ENCODE measurements around the gene AFDN.

AFDN gene

GRCh38 chr6:167879612-167880011 is 52.9 kb downstream of the AFDN start:
- DNase-seq (ENCODE audit: low read depth): no peak

GRCh38 chr6:167881327-167881726 is 54.6 kb downstream of the AFDN start:
- no peak for DNase-seq (ENCODE audit: low read depth)

GRCh38 chr6:167882244-167882643 is 55.5 kb downstream of the AFDN start:
- no peak for DNase-seq (ENCODE audit: low read depth)

GRCh38 chr6:167888098-167888497 is 61.4 kb downstream of the AFDN start:
- no peak for DNase-seq (ENCODE audit: low read depth)

- peak; percentile 69 for DNase-seq (ENCODE audit: low read depth)
Measured at GRCh38 chr6:167892835-167893815, 66.4 kb downstream of the AFDN start.

GRCh38 chr6:167894965-167895364 is 68.3 kb downstream of the AFDN start:
- no peak for DNase-seq (ENCODE audit: low read depth)

GRCh38 chr6:167896648-167897047 is 69.9 kb downstream of the AFDN start:
- DNase-seq (ENCODE audit: low read depth): no peak

GRCh38 chr6:167898673-167899311 is 72.1 kb downstream of the AFDN start:
- peak; percentile 56 for DNase-seq (ENCODE audit: low read depth)

- no peak for DNase-seq (ENCODE audit: low read depth)
Measured at GRCh38 chr6:167904791-167905190, 78.1 kb downstream of the AFDN start.

GRCh38 chr6:167906899-167907298 is 80.2 kb downstream of the AFDN start:
- peak; percentile 27 for DNase-seq (ENCODE audit: low read depth)

- peak; percentile 29 for DNase-seq (ENCODE audit: low read depth)
Measured at GRCh38 chr6:167907837-167908681, 81.3 kb downstream of the AFDN start.

- DNase-seq (ENCODE audit: low read depth): no peak
Measured at GRCh38 chr6:167910007-167910406, 83.3 kb downstream of the AFDN start.

GRCh38 chr6:167910652-167911051 is 83.9 kb downstream of the AFDN start:
- no peak for DNase-seq (ENCODE audit: low read depth)

- DNase-seq (ENCODE audit: low read depth): no peak
Measured at GRCh38 chr6:167912494-167912893, 85.8 kb downstream of the AFDN start.

GRCh38 chr6:167913699-167914098 is 87.0 kb downstream of the AFDN start:
- no peak for DNase-seq (ENCODE audit: low read depth)

- DNase-seq (ENCODE audit: low read depth): no peak
Measured at GRCh38 chr6:167915139-167915538, 88.4 kb downstream of the AFDN start.

GRCh38 chr6:167917551-167918154 is 90.9 kb downstream of the AFDN start:
- DNase-seq (ENCODE audit: low read depth): no peak

GRCh38 chr6:167918548-167919278 is 92.0 kb downstream of the AFDN start:
- no peak for DNase-seq (ENCODE audit: low read depth)

GRCh38 chr6:167919349-167919748 is 92.6 kb downstream of the AFDN start:
- no peak for DNase-seq (ENCODE audit: low read depth)

- no peak for DNase-seq (ENCODE audit: low read depth)
Measured at GRCh38 chr6:167920165-167920564, 93.5 kb downstream of the AFDN start.

GRCh38 chr6:167921831-167922230 is 95.1 kb downstream of the AFDN start:
- DNase-seq (ENCODE audit: low read depth): no peak
